Kidney epithelial cell (primary cell): ENCODE results near the gene HNMT. TPM values are rescaled to one million over a fixed set of nuclear protein-coding genes. Genes with fewer than 3 reads are reported as not detected.
"Not testable (repeated sequence)": the region's sequence is repeated elsewhere in the genome, so short reads cannot be mapped to it uniquely, and the experiment has no call there.

ENCODE experiments used
- DNase-seq: peaks from one replicate; pipeline ENCODE4 v3.0.0-alpha.2; 2010; ENCODE audit warnings: low read depth
- H3K27me3 ChIP-seq: 2 replicates; pipeline ENCODE4 v1.6.0; 2011; ENCODE audit warnings: low read length; ENCODE audit not compliant: control insufficient read depth, insufficient read depth
- H3K36me3 ChIP-seq: 2 replicates; pipeline ENCODE4 v1.5.1; 2011; ENCODE audit warnings: low read length; ENCODE audit not compliant: control insufficient read depth, insufficient read depth
- H3K4me3 ChIP-seq: 2 replicates; pipeline ENCODE4 v1.5.1; 2011; ENCODE audit warnings: low read depth, mild to moderate bottlenecking, control low read depth, low read length
- total RNA-seq: library from RNA; depleted of rRNA; stranded (reverse); fragments of >200 nt; gene quantifications from 2 replicates; pipeline ENCODE4 v1.2.3, GENCODE V29; 2015
- TF ChIP-seq, protein P1 (sequence below): IDR thresholded peaks from 2 replicates; pipeline ENCODE4 v1.5.1; 2011; ENCODE audit warnings: mild to moderate bottlenecking, moderate library complexity, low read length, control low read depth, inconsistent platforms; ENCODE audit not compliant: insufficient read depth, poor library complexity, severe bottlenecking

The HNMT gene
- total RNA-seq, 1 donor from 2014 or later, result 9.9 TPM

DNA sequence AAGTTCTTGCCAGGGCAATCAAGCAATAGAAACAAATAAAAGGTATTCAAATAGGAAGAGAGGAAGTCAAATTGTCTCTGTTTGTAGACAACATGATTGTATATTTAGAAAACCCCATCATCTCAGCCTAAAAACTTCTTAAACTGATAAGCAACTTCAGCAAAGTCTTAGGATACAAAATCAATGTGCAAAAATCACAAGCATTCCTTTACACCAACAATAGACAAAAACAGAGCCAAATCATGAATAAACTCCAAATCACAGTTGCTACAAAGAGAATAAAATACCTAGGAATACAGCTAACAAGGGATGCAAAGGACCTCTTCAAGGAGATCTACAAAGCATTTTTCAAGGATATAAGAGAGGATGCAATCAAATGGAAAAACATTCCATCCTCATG lies 31.9 kb downstream of the HNMT start:
- DNase-seq, H3K27me3 ChIP-seq, H3K36me3 ChIP-seq, H3K4me3 ChIP-seq: not testable (repeated sequence)

DNA sequence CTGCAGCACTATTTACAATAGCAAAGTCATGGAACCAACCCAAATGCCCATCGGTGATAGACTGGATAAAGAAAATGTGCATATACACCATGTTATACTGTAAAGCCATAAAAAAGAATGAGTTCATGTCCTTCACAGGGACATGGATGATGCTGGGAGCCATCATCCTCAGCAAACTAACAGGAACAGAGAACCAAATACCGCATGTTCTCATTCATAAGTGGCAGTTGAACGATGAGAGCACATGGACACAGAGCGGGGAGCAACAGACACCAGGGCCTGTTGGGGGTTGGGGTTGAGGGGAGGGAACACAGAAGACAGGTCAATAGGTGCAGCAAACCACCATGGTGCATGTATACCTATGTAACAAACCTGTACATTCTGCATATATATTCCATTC lies 33.5 kb downstream of the HNMT start:
- no peaks in the 10 kb centered on the region for H3K27me3 ChIP-seq
- no peak overlapping the region for H3K4me3 ChIP-seq
- TF ChIP-seq, protein P1, sequence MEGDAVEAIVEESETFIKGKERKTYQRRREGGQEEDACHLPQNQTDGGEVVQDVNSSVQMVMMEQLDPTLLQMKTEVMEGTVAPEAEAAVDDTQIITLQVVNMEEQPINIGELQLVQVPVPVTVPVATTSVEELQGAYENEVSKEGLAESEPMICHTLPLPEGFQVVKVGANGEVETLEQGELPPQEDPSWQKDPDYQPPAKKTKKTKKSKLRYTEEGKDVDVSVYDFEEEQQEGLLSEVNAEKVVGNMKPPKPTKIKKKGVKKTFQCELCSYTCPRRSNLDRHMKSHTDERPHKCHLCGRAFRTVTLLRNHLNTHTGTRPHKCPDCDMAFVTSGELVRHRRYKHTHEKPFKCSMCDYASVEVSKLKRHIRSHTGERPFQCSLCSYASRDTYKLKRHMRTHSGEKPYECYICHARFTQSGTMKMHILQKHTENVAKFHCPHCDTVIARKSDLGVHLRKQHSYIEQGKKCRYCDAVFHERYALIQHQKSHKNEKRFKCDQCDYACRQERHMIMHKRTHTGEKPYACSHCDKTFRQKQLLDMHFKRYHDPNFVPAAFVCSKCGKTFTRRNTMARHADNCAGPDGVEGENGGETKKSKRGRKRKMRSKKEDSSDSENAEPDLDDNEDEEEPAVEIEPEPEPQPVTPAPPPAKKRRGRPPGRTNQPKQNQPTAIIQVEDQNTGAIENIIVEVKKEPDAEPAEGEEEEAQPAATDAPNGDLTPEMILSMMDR, result no peak
- no peaks in the 10 kb centered on the region for H3K36me3 ChIP-seq
- no peak for DNase-seq

DNA sequence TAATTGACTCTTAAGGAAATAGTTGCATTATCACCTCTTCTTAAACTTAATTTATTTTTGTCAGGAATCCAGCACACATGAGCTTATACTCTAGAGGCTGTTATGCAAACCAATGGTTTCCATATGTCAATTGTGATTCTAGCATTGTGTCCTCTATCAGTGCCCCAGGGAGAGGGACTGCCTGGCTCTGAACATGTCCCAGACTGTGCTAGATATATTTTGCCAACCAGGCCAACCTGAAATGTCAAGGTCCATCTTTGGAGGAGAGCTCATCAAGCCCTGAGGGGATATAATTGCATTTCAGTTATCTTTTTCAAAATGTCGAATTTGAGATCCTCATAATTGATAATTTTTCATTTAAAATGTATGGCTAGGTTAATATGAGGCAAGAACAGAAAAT lies 34.2 kb downstream of the HNMT start:
- DNase-seq, result no peak
- Histone ChIP-seq H3K4me3 (no peak overlapping the region), H3K36me3 (no peaks in the 10 kb centered on the region), H3K27me3 (no peaks in the 10 kb centered on the region)
- TF ChIP-seq, protein P1, result no peak

DNA sequence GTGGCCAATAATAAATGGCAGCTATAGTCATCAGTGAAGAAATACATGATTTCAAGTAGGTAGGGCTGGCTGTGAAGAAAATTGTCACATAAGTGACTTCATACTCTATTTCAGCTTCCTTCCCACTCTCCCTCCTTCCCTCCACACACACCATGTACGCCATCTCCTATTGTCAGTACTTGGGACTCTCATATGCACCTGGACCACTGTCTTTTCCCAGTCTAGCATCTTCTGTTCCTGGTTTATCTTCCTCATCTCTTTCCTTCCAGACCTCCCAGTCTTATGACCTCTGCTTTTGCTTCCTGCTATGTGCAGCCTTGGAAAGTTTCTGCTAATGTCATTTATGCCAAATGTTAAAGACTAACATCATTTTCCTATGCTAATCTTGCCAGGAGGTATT lies 35.0 kb downstream of the HNMT start:
- no peaks in the 10 kb centered on the region for H3K27me3 ChIP-seq
- no peaks in the 10 kb centered on the region for H3K36me3 ChIP-seq

DNA sequence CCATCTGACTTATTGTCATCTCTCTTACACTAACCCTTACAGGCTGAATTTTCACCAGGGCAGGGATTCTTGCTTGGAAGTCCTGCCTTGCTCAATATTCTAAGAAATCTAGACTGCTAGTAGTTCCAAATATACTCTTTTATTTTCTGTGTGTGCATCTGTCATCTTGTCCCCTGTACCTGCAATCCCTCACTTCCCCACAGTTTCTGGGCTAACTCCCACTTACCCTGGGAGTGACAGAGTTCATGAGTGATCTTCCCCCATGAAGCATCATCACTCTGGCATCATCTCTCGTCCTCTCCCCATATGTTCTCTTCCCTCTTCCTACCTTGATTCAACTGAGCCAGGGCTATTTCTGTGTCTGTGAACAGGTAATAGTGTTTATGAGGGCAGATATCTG lies 35.7 kb downstream of the HNMT start:
- TF ChIP-seq, protein P1, result no peak
- no peak for DNase-seq
- no peak overlapping the region for H3K4me3 ChIP-seq

More for the DNA sequence above, 35.0 kb downstream of the HNMT start:
- TF ChIP-seq, protein P1, result no peak
- no peak for DNase-seq
- H3K4me3 ChIP-seq, result no peak overlapping the region

DNA sequence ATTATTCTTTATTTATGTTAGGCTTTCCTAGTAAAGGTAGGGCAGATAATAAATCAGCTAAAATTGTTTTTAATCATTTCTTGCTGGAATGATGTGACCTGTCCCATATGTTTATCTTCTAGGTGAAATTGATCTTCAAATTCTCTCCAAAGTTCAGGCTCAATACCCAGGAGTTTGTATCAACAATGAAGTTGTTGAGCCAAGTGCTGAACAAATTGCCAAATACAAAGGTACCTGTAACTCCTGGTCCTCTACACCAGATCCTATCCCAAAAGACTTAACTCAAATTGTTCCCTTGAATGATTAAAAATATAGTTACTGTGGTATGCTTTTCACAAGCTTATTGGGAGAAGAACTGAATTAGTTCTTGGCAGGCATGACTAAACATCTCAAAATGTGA lies 36.5 kb downstream of the HNMT start:
- TF ChIP-seq, protein P1, result no peak
- DNase-seq, result no peak
- no peak overlapping the region for H3K4me3 ChIP-seq
- no peaks in the 10 kb centered on the region for H3K27me3 ChIP-seq
- no peaks in the 10 kb centered on the region for H3K36me3 ChIP-seq

More for the DNA sequence above, 35.7 kb downstream of the HNMT start:
- Histone ChIP-seq H3K36me3 (no peaks in the 10 kb centered on the region), H3K27me3 (no peaks in the 10 kb centered on the region)
